ENCODE data around the gene TIGD1. TPM values are rescaled to one million over a fixed set of nuclear protein-coding genes. Genes with fewer than 3 reads are reported as not detected.

Gene TIGD1
- polyA plus RNA-seq, 1 donor (not counting 4 experiments of a cell fraction or from before 2014, with no cell fraction given), result 2.3 TPM

GRCh38 chr2:232498452-232498851 lies 51.9 kb downstream of the TIGD1 start:
- FAIRE-seq, result no peak
- Histone ChIP-seq H4K20me1 (ENCODE audit: control insufficient read depth, extremely low read depth, insufficient read depth, low read length) (no peaks in the 10 kb centered on the region), H3K9ac (ENCODE audit: control insufficient read depth, extremely low read depth, insufficient read depth, low read length) (no peak overlapping the region), H3K9me1 (ENCODE audit: control insufficient read depth, extremely low read depth, insufficient read depth, low read length) (no peaks in the 10 kb centered on the region), H3K9me3 (ENCODE audit: control insufficient read depth, low read depth, low read length) (no peaks in the 10 kb centered on the region), H3K4me3 (ENCODE audit: control insufficient read depth in 2 of 3, extremely low read depth in 1 of 3, insufficient read depth in 2 of 3, low read depth in 1 of 3, low read length in 3 of 3) (no peak overlapping the region), H3K27ac (ENCODE audit: control insufficient read depth, insufficient read depth, low read length) (no peak overlapping the region), H3K79me2 (ENCODE audit: control insufficient read depth, insufficient read depth, low read length) (no peaks in the 10 kb centered on the region), H3K4me2 (ENCODE audit: control insufficient read depth, extremely low read depth, insufficient read depth, low read depth, low read length) (no peak overlapping the region), H3K4me1 (ENCODE audit: control insufficient read depth, extremely low read depth, insufficient read depth, low read length) (no peaks in the 10 kb centered on the region), H2AFZ (ENCODE audit: control insufficient read depth, low read length) (no peak overlapping the region), H3K27me3 (ENCODE audit: control insufficient read depth, extremely low read depth, insufficient read depth, low read length) (peaks cover 23% of the 10 kb centered on the region), H3K36me3 (ENCODE audit: control insufficient read depth in 2 of 2, extremely low read depth in 1 of 2, insufficient read depth in 2 of 2, low read length in 2 of 2) (no peaks in the 10 kb centered on the region)
- dilution Hi-C loops (cut with MboI; ENCODE audit: extremely low pct_ligation_motif_present, low sequenced_read_pairs), result no loop called here
- TF ChIP-seq EZH2 (IDR thresholded peaks at IDR 0.05; ENCODE audit: low read length) (no peak), CTCF (optimal IDR thresholded peaks at IDR 0.05 in 1 of 3, IDR thresholded peaks at IDR 0.05 in 1 of 3, conservative IDR thresholded peaks at IDR 0.05 in 1 of 3; ENCODE audit: extremely low read depth in 1 of 3, insufficient read depth in 2 of 3, low read length in 3 of 3) (no peak)
- DNase-seq (ENCODE audit: low read depth, low spot score), result no peak

Other genes with a start within 250 kb of the TIGD1 start
- not detected in 3 replicates for gene ALPP, start 171.8 kb downstream of the TIGD1 start, polyA plus RNA-seq
- not detected in 3 replicates for gene ALPG, start 143.7 kb downstream of the TIGD1 start, polyA plus RNA-seq
- not detected in 3 replicates for gene ALPI, start 94.4 kb downstream of the TIGD1 start, polyA plus RNA-seq
- gene ECEL1, start 62.7 kb downstream of the TIGD1 start, polyA plus RNA-seq, result not detected in 3 replicates
- not detected in 3 replicates for gene PRSS56, start 30.2 kb downstream of the TIGD1 start, polyA plus RNA-seq
- not detected in 3 replicates for gene CHRND, start 24.4 kb downstream of the TIGD1 start, polyA plus RNA-seq
- not detected in 3 replicates for gene CHRNG, start 10.9 kb downstream of the TIGD1 start, polyA plus RNA-seq
- 41.5 to 82.7 TPM (median 79.2 TPM) in 3 replicates for gene EIF4E2, start 132 bp upstream of the TIGD1 start, polyA plus RNA-seq
- gene EFHD1, start 83.0 kb upstream of the TIGD1 start, polyA plus RNA-seq, result not detected in 3 replicates
- 27.1 to 35.5 TPM (median 32.8 TPM) in 3 replicates for gene GIGYF2, start 146.8 kb upstream of the TIGD1 start, polyA plus RNA-seq
- not detected in 3 replicates for gene KCNJ13, start 226.0 kb upstream of the TIGD1 start, polyA plus RNA-seq

All from keratinocyte (primary cell).